ENCODE measurements around the gene MGMT.
"Not testable (repeated sequence)": the region's sequence is repeated elsewhere in the genome, so short reads cannot be mapped to it uniquely, and the experiment has no call there.

Gene MGMT

DNA sequence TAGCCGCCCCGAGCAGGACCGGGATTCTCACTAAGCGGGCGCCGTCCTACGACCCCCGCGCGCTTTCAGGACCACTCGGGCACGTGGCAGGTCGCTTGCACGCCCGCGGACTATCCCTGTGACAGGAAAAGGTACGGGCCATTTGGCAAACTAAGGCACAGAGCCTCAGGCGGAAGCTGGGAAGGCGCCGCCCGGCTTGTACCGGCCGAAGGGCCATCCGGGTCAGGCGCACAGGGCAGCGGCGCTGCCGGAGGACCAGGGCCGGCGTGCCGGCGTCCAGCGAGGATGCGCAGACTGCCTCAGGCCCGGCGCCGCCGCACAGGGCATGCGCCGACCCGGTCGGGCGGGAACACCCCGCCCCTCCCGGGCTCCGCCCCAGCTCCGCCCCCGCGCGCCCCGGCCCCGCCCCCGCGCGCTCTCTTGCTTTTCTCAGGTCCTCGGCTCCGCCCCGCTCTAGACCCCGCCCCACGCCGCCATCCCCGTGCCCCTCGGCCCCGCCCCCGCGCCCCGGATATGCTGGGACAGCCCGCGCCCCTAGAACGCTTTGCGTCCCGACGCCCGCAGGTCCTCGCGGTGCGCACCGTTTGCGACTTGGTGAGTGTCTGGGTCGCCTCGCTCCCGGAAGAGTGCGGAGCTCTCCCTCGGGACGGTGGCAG, at the start of gene MGMT:
TSS of gene MGMT (plus strand) at position 539 of the 656 bp plus-strand sequence.
- in situ Hi-C loops (cut with MboI; ENCODE audit: low sequenced_read_pairs), result no loop called here

DNA sequence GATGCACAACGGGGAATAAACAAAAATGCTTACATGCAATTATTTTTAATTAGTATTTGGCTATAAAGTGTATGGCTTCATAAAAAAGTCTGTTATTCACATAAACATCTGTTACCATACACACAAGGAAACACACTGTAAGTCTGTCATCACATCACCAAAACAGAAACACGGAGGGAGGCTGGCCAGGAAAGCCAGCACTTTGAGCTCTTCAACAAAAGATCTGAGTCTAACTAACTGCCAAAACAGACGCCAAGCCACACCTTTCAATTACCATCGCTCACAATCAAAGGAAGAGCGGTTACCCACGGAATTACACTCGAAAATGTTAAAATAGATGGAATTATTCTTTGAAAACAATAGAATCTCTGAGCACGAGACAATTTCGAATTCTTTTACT, 49.2 kb upstream of the MGMT start:
- in situ Hi-C loops (cut with MboI; ENCODE audit: low sequenced_read_pairs), result no loop called here

DNA sequence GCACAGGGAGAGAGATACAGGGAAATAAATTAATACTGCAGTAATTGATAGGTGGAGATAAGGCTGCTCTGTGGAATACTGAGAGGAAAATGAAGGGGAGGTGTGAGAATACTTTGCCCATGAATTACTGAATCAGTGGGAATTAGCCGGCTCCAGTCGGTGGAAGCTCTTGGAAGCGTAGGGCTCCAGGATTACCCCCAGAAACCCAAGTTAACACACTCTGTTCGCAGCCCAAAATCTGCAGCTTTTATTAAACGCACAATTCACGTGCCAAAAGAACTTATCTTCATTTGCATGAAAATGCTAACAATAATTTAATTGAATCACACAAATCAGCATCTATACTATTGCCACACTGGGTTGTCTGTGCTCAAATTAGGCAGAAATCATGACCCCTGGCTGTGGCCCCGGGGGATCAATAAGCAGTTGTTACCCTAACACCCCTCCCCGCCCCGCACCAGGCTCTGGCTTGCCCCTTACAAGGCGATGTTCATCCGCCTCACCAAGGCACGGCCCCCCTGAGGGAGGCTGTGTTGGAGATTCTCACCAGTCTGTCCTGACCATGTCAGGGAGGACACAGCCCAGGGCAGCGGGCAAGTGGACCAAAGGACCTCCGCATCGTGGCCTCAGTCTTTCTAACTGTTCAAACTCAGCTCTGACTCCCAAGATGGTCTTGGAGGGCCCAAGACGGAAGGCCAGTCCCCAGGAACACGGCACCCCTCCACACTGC, 48.4 kb upstream of the MGMT start:
- in situ Hi-C loops (cut with MboI; ENCODE audit: low sequenced_read_pairs), result no loop called here

DNA sequence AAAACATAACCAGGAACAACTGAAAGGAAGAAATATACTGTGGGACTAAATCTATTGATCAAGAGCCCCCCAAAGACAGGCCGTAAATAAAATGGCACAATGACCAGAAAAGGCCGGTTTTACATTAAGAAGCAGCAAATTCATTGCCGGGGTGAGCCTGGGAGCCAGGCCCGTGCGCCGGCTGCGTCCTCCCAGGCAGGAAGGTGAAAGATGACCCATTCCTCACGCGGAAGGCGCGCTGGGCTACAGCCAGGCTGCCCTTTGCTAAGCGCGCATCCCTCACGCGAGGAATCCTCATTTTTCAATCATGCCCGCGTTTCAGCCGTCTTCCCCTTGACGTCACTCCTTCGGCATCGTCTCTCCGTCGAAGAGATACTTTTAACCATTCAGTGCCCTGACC, 47.6 kb upstream of the MGMT start:
- in situ Hi-C loops (cut with MboI; ENCODE audit: low sequenced_read_pairs), result no loop called here

DNA sequence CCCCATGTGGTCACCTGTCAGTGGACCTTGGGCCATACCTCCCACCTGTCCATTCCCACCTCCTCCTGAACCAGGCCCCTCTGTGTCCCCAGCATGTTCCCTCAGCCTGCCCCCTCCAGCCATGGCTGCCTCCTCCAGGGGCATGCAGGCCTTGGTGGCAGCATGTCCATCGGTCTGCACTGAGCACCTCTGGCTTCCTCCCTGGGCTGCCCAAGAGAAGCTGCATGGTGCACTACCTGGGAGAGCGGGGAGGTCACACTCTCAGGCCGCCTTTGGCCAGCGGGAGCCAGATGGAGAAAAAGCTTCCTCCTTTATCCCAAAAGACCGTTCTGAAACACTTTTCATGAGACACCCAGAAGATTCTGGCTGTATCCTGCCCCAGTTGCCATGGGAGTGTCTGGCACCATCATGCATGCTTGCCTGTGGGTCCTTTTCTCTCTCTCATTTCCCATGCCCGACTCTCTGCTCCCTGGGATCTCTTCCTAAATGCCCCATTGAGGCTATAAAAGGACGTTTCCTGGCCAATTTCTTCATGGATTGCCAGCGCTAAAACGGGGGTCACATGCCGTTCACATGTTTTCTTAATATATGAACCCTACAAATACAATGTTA, 45.5 kb upstream of the MGMT start:
- in situ Hi-C loops (cut with MboI; ENCODE audit: low sequenced_read_pairs), result no loop called here

DNA sequence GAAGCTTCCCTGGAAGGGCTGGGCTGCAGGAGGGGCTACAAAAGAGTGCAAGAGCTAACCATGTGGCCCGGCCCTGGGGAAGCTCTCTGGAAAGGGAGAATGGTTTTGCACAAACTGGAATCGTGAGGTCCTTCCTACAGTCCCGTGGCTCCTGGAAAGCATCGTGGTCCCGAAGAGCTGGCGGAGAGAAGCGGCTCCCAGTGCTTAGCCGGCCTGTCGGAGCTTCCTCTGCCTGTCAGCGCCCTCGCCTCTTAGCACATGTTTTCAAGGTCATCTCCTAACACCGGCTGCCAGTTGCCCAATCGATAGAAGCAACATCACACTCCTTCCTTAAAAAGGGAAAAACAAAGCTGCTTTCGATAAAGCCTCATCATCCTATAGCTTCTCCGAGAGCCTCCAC, 42.1 kb upstream of the MGMT start:
- in situ Hi-C loops (cut with MboI; ENCODE audit: low sequenced_read_pairs), result no loop called here

DNA sequence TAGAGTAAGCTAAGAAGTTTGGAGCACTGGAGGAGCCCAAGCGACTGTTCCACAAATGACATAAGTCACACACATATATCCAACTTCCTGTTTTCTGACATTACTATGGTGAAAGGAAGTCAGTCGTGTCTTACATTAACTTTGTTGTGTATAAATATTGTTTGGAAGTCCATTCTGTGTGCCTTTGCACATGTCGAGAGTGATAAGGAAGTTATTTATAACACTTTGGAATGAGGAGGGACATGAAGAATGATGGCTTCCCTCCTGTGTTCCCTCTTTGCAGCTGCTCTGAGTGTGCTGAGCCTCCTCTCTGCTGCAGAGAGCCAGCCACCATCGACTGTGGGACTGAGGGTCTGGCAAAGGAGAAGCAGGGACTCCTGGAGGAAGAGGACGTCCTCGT, 40.4 kb upstream of the MGMT start:
- in situ Hi-C loops (cut with MboI; ENCODE audit: low sequenced_read_pairs), result no loop called here

DNA sequence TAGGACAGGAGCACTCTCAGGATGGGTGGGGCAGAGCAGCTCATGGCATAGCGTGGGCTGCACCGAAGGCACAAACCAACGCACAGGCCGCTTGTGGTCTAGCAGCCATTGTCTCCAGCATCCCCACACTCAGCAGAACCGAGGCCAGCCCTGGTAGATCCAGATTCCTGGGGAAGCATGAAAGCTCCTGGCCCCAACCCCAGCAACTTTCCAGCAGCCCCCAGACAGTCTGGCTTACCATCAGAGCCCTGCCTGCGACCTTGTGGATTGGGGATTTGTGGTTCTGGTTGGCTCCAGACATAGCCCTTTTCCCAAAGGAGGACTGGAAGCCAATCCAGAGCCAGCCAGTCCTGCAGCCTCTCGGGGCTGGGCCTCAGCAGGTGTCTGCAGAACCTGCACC, 33.8 kb upstream of the MGMT start:
- in situ Hi-C loops (cut with MboI; ENCODE audit: low sequenced_read_pairs), result no loop called here

DNA sequence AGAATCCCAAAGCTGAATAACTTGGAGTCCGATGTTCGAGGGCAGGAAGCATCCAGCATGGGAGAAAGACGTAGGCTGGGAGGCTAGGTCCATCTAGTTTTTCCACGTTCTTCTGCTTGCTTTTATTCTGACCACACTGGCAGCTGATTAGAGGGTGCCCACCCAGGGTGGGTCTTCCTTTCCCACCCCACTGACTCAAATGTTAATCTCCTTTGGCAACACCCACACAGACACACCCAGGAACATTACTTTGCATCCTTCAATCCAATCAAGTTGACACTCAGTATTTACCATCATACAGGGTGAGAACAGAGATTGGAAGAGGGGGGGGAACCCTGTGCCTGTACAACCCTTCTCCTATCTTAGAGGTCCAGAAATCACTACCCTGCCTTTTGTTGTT, 31.3 kb upstream of the MGMT start:
- in situ Hi-C loops (cut with MboI; ENCODE audit: low sequenced_read_pairs), result not testable (repeated sequence)

DNA sequence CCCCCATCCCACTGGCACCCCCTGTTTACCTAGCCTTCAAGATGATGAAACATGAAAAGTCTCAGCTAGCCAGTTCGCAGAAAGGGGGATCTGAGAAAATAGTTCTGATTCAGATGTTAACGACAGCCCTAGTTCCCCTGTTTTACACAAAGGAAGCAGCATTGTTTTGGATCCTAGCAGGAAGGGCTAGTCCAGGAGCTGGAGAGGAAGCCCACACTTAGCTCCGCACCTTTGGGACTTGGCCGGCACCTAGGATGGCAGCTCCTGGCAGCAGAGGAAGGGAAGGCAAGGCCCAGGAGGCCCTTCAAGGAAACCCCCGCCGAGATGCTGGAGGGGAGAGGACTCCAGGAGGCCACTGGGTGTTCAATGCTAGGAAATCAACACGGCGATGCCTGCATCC, 29.0 kb upstream of the MGMT start:
- in situ Hi-C loops (cut with MboI; ENCODE audit: low sequenced_read_pairs), result no loop called here

DNA sequence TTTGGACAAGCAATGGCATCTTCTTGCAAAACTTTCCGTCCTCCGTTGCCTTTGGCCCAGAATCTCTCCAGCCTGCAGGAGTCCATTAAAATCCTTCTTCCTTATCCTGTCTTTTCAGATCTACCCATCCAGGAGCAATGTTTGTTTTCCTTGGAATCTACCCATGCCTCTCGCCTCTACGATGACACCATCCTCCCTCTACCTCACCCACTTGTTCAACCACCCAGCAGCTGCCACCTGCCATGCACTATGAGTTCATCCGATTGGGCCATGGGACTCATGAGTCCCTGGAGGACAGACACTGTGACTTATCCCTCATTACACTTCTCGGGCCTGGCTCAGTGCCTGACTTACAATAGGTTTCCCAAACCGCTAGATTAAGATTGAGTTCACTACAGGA, 26.8 kb upstream of the MGMT start:
- in situ Hi-C loops (cut with MboI; ENCODE audit: low sequenced_read_pairs), result no loop called here

DNA sequence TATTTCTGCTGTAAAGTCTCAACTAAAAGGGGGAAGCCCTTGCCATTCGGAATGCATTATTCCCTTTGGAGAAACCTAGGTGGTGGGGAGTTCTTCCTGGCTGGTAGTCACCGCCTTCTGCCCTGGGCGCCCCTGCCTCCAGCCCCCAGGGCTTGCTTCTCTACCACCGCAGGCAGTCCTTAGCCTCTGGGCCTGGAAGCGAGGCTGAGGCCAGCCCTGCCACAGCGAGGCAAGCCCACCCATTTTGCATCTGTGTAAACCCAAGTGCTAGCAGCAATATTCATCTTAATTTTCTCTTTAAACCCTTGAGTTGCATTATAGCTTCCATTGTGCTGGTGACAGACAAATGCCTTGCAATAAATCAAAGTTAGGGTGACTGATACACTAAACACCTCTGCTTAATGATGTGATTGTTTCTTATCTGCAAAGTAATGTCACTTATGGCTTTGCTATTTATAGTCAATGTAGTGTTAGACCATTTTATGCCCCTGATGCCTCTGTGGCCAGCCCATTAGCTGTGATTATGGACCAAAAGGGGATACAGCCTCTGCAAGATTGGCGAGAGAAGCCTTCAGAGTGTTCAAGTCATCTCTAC, 26.2 kb upstream of the MGMT start:
- in situ Hi-C loops (cut with MboI; ENCODE audit: low sequenced_read_pairs), result no loop called here

DNA sequence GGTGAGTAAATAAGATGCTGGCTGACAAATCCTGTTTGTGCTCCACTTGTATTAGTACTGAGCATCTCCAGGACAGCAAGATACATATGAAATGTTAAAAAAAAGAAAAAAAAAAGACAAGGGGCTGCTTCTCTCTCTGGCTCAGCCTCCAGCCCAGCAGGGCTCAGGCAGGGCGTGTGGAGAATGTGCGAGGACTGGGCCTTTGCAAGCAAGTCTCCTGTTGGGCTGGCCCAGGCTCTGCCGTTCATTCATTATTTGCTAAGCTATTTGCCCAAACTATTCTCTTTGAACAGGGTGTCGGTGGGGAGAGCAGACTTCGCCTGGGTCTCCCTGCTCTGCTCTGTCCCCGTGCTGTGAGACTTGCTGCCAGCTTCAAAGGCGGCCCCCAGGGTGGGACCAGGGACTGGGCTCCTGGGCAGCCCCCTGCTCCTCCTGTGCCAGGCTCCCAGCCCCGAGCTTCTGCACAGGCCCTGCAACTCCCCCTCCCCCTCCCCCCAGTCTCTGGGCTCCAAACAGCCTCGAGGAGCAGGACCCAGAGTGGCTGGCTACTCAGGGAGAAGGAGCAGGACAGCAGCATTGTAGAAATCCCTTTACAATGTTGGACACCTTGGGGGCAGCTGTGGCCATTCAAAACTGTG, 25.6 kb upstream of the MGMT start:
- in situ Hi-C loops (cut with MboI; ENCODE audit: low sequenced_read_pairs), result no loop called here

DNA sequence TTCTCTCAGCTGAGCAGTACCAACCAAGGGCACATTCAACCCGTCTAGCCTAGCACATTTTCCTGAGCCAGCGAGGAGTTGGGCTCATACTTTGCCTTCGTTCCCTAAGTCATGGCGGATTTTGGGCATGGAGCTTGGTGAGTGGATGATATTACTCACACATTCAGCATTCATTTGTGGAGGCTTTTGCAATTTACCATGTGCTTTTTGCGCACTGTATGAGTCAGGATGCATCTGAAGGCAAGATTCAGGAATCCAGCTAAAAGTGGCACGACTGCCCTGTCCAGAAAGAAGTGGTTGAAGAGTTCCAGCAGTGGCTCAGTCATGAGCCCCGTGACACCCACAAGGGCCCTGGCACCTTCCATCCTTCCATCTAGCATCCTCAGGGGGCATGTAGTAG, 24.2 kb upstream of the MGMT start:
- in situ Hi-C loops (cut with MboI; ENCODE audit: low sequenced_read_pairs), result no loop called here

DNA sequence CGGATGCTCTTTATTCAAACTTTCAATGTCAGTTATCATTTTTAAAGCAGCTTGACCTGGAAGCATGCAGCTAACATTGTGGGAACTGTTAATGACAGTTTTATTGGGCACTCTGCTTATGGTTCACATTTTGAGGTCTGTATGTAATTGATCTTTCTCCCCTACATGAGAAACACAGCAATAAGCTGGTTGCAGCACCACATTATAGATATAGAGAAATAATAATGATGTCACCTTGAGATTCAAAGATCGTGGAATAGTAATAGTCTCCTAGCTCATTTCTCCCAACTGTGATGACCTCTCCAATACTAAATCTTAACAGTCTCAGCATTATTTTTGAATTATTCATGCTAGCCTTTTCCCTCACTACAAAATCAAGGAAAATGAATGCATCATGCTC, 22.7 kb upstream of the MGMT start:
- in situ Hi-C loops (cut with MboI; ENCODE audit: low sequenced_read_pairs), result no loop called here

DNA sequence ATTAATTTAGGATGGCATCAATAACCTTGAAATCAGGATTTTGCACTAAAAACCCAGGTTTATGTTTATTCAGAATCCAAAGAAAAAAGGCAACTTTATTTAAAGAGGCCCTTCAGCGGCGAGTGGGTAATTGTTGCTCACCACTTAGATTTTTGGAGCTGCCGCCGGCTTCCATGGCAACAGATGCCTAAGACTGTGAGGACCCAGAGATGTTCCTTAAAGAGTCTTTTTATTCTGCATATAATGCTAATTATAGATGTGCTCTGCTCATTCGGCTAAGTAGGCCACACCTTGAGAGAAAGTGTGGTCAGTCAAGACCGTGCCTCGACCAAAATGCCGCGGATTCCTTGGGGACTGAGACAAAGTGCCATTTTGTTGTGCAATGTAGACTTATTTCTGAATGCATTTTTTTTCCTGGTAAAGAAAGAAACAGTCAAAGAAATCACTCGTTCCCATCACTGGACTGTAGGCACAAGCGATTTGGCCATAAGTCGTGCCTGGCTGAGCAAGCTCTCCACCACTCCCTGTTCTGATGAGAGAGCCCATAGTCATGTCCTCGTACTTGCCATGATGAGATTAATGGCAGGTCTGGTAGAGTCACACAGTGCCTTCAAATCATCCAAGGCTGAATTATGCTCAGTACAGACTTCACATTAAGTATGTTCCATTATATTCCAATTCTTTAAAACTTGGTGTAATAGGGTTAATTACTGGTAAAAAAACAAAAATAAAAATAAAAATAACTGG, 21.4 kb upstream of the MGMT start:
- in situ Hi-C loops (cut with MboI; ENCODE audit: low sequenced_read_pairs), result no loop called here

DNA sequence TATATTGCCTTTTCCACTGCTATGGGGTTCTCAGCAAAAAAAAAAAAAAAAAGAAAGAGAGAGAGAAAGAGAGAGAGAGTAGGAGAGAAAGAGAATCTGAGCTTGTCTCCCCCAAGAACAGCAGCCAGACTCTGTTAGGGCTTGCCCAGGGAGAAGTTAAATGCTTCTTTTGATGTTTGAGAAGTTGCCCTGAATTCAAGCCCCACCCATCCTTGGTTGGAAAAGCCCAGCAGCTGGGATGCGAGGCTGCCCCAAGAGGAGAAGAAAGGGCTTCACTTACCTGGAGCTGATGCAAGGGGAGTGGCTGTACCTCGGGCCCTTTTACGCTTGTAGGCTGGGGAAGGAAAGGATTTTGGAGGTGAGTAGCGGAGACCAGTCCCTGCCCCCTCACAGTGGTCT, 20.9 kb upstream of the MGMT start:
- in situ Hi-C loops (cut with MboI; ENCODE audit: low sequenced_read_pairs), result no loop called here

DNA sequence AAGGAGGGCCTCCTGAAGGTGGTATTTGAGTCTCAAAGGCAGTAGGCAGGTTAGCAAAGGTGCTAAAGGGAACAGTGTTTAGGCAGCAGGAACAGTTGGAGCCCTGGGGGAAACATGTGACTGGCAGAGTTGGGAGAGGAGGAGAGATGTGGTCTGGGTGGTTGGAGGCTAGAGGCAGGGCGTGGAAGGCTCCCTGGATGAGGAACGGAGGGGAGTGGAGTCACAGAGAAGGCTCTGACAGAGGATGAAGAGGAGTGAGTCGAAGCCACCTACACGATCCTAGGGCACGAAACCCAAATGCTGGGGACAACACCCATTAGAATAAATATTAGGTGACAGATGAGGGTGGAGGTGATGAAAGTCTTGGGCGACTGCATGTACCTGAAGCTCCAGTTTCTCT, 19.6 kb upstream of the MGMT start:
- in situ Hi-C loops (cut with MboI; ENCODE audit: low sequenced_read_pairs), result no loop called here

DNA sequence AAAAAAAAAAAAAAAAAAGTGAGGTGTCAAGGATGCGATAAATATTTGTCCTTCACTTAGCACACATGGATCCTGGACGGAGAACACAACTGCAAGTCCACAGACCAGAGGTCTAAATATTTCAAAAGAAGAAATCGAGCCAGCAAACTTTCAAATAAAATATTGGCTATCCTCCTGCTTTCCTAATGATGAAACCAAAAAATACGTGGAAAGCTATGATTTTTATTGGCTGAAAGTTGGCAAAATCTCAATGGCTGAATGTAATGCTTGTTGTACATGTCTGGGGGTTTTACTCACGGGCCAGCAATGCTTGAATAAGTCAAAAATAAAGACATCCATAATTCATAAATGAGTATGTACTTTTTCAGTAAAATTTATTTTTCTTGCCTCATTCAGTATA, 19.0 kb upstream of the MGMT start:
- in situ Hi-C loops (cut with MboI; ENCODE audit: low sequenced_read_pairs), result no loop called here

DNA sequence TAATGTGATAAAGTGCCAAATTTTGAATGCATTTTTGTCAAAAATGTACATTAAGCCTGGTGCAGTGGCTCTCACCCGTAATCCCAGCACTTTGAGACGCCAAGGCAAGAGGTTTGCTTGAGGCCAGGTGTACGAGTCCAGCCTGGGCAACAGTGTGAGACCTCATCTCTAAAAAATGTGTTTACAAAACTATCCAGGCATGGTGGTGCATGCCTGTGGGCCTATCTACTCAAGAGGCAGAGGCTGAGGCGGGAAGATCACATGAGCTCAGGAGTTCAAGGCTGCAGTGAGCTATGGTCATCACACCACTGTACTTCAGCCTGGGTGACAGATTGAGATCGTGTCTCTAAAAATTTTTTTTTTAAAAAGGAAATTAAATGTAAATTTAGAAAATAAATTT, 18.5 kb upstream of the MGMT start:
- in situ Hi-C loops (cut with MboI; ENCODE audit: low sequenced_read_pairs), result no loop called here

DNA sequence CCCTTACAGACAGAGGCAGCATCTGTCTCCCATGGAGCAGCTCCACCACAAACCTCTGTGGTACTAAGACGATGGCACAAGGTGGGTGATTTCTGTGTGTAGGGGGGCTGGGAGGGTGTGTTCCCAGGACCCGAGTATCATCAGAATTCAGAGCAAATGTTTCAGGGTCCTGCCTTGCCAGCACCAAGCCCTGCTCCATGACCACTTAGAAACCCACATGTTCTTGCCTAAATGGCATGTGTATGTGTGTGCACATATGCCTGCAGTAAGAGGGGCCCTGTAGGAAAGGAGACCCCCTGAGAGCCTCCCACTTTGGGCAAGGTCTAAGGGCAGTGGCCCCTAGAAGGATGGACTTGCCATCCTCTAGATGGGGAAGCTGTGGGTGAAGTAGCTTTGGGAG, 17.1 kb upstream of the MGMT start:
- in situ Hi-C loops (cut with MboI; ENCODE audit: low sequenced_read_pairs), result no loop called here
